NT2/D1 (cell line): ENCODE measurements around the gene MMP15.

Source experiments
- SUZ12 ChIP-seq: IDR thresholded peaks from 2 replicates; pipeline ENCODE4 v1.6.1; 2011; ENCODE audit not compliant: insufficient read length, insufficient read depth; ENCODE audit errors: extremely low read depth
- YY1 ChIP-seq: IDR thresholded peaks from 2 replicates; pipeline ENCODE4 v1.6.1; 2011; ENCODE audit not compliant: insufficient read length, insufficient read depth
- ZNF274 ChIP-seq: IDR thresholded peaks from 2 replicates; pipeline ENCODE4 v1.6.1; 2011; ENCODE audit warnings: mild to moderate bottlenecking, low read depth, low read length

DNA sequence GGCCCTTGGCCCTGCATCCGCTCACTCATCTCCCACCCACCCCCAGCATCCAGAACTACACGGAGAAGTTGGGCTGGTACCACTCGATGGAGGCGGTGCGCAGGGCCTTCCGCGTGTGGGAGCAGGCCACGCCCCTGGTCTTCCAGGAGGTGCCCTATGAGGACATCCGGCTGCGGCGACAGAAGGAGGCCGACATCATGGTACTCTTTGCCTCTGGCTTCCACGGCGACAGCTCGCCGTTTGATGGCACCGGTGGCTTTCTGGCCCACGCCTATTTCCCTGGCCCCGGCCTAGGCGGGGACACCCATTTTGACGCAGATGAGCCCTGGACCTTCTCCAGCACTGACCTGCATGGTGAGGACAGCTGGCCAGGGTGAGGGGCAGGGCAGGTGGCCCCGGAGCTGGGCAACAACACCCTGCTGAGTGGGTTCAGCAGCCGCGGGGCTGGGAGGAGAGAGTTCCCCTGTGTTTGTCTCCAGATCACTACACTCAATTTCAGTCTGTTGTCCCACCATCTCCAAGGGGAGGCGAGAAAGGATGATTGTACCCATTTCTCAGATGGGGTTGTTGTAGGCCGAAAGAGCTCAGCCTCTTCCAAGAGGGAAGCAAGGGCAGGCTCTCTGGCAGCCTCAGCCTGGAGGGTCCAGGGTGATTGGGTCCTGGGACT is 14.4 kb downstream of the MMP15 start:
- TF ChIP-seq SUZ12 (no peak), YY1 (no peak), ZNF274 (no peak)
